NCI-H1694 treated with DMSO at 0.1 percent for 48 hours (cell line): Measurements from ENCODE around the gene ITPA.
"Not testable (repeated sequence)": the region's sequence is repeated elsewhere in the genome, so short reads cannot be mapped to it uniquely, and the experiment has no call there.

Experiments
- DNase-seq: peaks from one replicate; lab custom pipeline; 2025; lab: John Stamatoyannopoulos, UW

ITPA gene

GRCh38 chr20:3173610-3174441 is 35.5 kb upstream of the ITPA start:
- DNase-seq = peak; percentile 73

- DNase-seq = no peak
These were observed 34.6 kb upstream of the ITPA start for GRCh38 chr20:3174442-3175261.

- DNase-seq = no peak
These were observed 34.0 kb upstream of the ITPA start for GRCh38 chr20:3175270-3175669.

- DNase-seq = no peak
These were observed 31.4 kb upstream of the ITPA start for GRCh38 chr20:3177746-3178485.

GRCh38 chr20:3180319-3180718 is 29.0 kb upstream of the ITPA start:
- DNase-seq = no peak

GRCh38 chr20:3181270-3181669 is 28.0 kb upstream of the ITPA start:
- DNase-seq = no peak

GRCh38 chr20:3182429-3182828 is 26.9 kb upstream of the ITPA start:
- DNase-seq = not testable (repeated sequence)

- no peak for DNase-seq
These were observed 25.2 kb upstream of the ITPA start for GRCh38 chr20:3183896-3184612.

- DNase-seq = not testable (repeated sequence)
These were observed 21.4 kb upstream of the ITPA start for GRCh38 chr20:3187861-3188260.

- DNase-seq = no peak
These were observed 20.4 kb upstream of the ITPA start for GRCh38 chr20:3188823-3189413.

GRCh38 chr20:3189561-3190131 is 19.7 kb upstream of the ITPA start:
- DNase-seq = no peak

GRCh38 chr20:3190681-3191111 is 18.6 kb upstream of the ITPA start:
- DNase-seq = no peak

- DNase-seq = no peak
These were observed 16.9 kb upstream of the ITPA start for GRCh38 chr20:3192226-3193015.

GRCh38 chr20:3193806-3194616 is 15.3 kb upstream of the ITPA start:
- no peak for DNase-seq

- no peak for DNase-seq
These were observed 14.5 kb upstream of the ITPA start for GRCh38 chr20:3194617-3195280.

GRCh38 chr20:3195590-3196237 is 13.6 kb upstream of the ITPA start:
- DNase-seq = no peak

GRCh38 chr20:3199206-3199605 is 10.1 kb upstream of the ITPA start:
- DNase-seq = no peak
